Stimulated activated naive B cell treated with anti-CD40 and anti-IgM and Interleukin-4, amounts not matched to agents 10 μg/mL and 1 μg/mL and 100 μg/mL, for 72 hours (primary cell): ENCODE results near the gene CNKSR1.

Experiments
- ATAC-seq, 2 donors: fragments of 150-1000 bp; cut with Tn5 transposase; replicated peaks; 2 replicates each; pipeline ENCODE4 v1.10.0; 2021; ENCODE audit warnings: moderate library complexity in 1 of 2
- DNase-seq: peaks from one replicate; pipeline ENCODE4 v3.0.0; 2021
- H3K27ac Mint-ChIP-seq: one replicate; pipeline ENCODE4 v1.8.0; 2022; ENCODE audit warnings: mild to moderate bottlenecking, mixed read lengths
- H3K27me3 Mint-ChIP-seq, 2 donors: one replicate each; pipeline ENCODE4 v1.8.0; 2022; ENCODE audit warnings: mixed read lengths in 2 of 2
- H3K36me3 Mint-ChIP-seq, 2 donors: one replicate each; pipeline ENCODE4 v1.8.0; 2022; ENCODE audit warnings: mixed read lengths in 2 of 2, mild to moderate bottlenecking in 1 of 2
- H3K4me1 Mint-ChIP-seq, 2 donors: one replicate each; pipeline ENCODE4 v1.8.0; 2022; ENCODE audit warnings: mixed read lengths in 2 of 2, mild to moderate bottlenecking in 1 of 2
- H3K4me3 Mint-ChIP-seq, 2 donors: one replicate each; pipeline ENCODE4 v1.8.0; 2022; ENCODE audit warnings: mild to moderate bottlenecking in 2 of 2, mixed read lengths in 2 of 2, moderate library complexity in 1 of 2
- H3K9me3 Mint-ChIP-seq, 2 donors: one replicate each; pipeline ENCODE4 v1.8.0; 2022; ENCODE audit warnings: mixed read lengths in 2 of 2, mild to moderate bottlenecking in 1 of 2

The CNKSR1 gene

GRCh38 chr1:26177182-26177684 lies at the start of gene CNKSR1:
Gene CNKSR1, plus strand, starts transcription at chr1:26177491. Its CDS starts 57 bp downstream, at chr1:26177548.
- Mint-ChIP-seq H3K4me3 (peak within 1 kb of the TSS in 1 of 2 donors; percentile 45), H3K27ac (peak within 1 kb of the TSS; percentile 7), H3K9me3 (no peaks in the 10 kb centered on the region), H3K27me3 (no peaks in the 10 kb centered on the region), H3K4me1 (peaks cover 1 to 5% of the 10 kb centered on the region in 2 donors), H3K36me3 (peaks cover 0 to 4% of the 10 kb centered on the region in 2 donors)
- ATAC-seq, result no peak
- no peak for DNase-seq

GRCh38 chr1:26129778-26130177 lies 47.5 kb upstream of the CNKSR1 start:
- Mint-ChIP-seq H3K27ac (no peak overlapping the region), H3K4me1 (peaks cover 15 to 19% of the 10 kb centered on the region in 2 donors), H3K9me3 (peaks cover 0 to 2% of the 10 kb centered on the region in 2 donors), H3K36me3 (peaks cover 0 to 3% of the 10 kb centered on the region in 2 donors), H3K27me3 (peaks cover 6 to 10% of the 10 kb centered on the region in 2 donors), H3K4me3 (no peak overlapping the region)
- DNase-seq (no peak), ATAC-seq (no peak)

- DNase-seq, result no peak
- Mint-ChIP-seq H3K27me3 (peaks cover 6 to 10% of the 10 kb centered on the region in 2 donors), H3K4me3 (no peak overlapping the region), H3K9me3 (peaks cover 0 to 4% of the 10 kb centered on the region in 2 donors), H3K27ac (no peak overlapping the region), H3K4me1 (peaks cover 15 to 19% of the 10 kb centered on the region in 2 donors), H3K36me3 (peaks cover 0 to 4% of the 10 kb centered on the region in 2 donors)
- ATAC-seq, result no peak
These were observed 46.6 kb upstream of the CNKSR1 start for GRCh38 chr1:26130695-26131094.

GRCh38 chr1:26132128-26132833 lies 45.0 kb upstream of the CNKSR1 start:
- H3K36me3 Mint-ChIP-seq, result peaks cover 0 to 4% of the 10 kb centered on the region in 2 donors
- H3K4me3 Mint-ChIP-seq, result no peak overlapping the region
- H3K27me3 Mint-ChIP-seq, result peaks cover 6 to 10% of the 10 kb centered on the region in 2 donors
- ATAC-seq, result no peak
- H3K9me3 Mint-ChIP-seq, result peaks cover 0 to 4% of the 10 kb centered on the region in 2 donors
- no peak overlapping the region for H3K27ac Mint-ChIP-seq
- DNase-seq, result no peak
- peaks cover 8% of the 10 kb centered on the region in 2 donors for H3K4me1 Mint-ChIP-seq

- ATAC-seq (no peak), DNase-seq (no peak)
- Mint-ChIP-seq H3K36me3 (peaks cover 0 to 4% of the 10 kb centered on the region in 2 donors), H3K4me3 (no peak overlapping the region), H3K27me3 (peaks cover 3 to 10% of the 10 kb centered on the region in 2 donors), H3K9me3 (peaks cover 0 to 4% of the 10 kb centered on the region in 2 donors), H3K4me1 (peaks cover 3% of the 10 kb centered on the region in 2 donors), H3K27ac (no peak overlapping the region)
These were observed 44.5 kb upstream of the CNKSR1 start for GRCh38 chr1:26132834-26133167.

- H3K27me3 Mint-ChIP-seq, result peaks cover 0 to 10% of the 10 kb centered on the region in 2 donors
- no peak overlapping the region for H3K27ac Mint-ChIP-seq
- H3K4me3 Mint-ChIP-seq, result no peak overlapping the region
- H3K36me3 Mint-ChIP-seq, result peaks cover 0 to 4% of the 10 kb centered on the region in 2 donors
- peaks cover 0 to 4% of the 10 kb centered on the region in 2 donors for H3K9me3 Mint-ChIP-seq
- DNase-seq (no peak), ATAC-seq (no peak)
- H3K4me1 Mint-ChIP-seq, result no peaks in the 10 kb centered on the region
These were observed 42.8 kb upstream of the CNKSR1 start for GRCh38 chr1:26134466-26134865.

GRCh38 chr1:26138974-26139558 lies 38.2 kb upstream of the CNKSR1 start:
- Mint-ChIP-seq H3K9me3 (peaks cover 0 to 4% of the 10 kb centered on the region in 2 donors), H3K27ac (no peak overlapping the region), H3K36me3 (peaks cover 0 to 2% of the 10 kb centered on the region in 2 donors), H3K4me3 (no peak overlapping the region), H3K4me1 (no peaks in the 10 kb centered on the region), H3K27me3 (no peaks in the 10 kb centered on the region)
- DNase-seq, result no peak
- ATAC-seq, result no peak

- Mint-ChIP-seq H3K27ac (no peak overlapping the region), H3K4me1 (peaks cover 0 to 2% of the 10 kb centered on the region in 2 donors), H3K36me3 (no peaks in the 10 kb centered on the region), H3K4me3 (no peak overlapping the region), H3K27me3 (peaks cover 0 to 5% of the 10 kb centered on the region in 2 donors), H3K9me3 (no peaks in the 10 kb centered on the region)
- ATAC-seq (no peak), DNase-seq (no peak)
These were observed 35.1 kb upstream of the CNKSR1 start for GRCh38 chr1:26142159-26142558.

- Mint-ChIP-seq H3K4me1 (peaks cover 0 to 2% of the 10 kb centered on the region in 2 donors), H3K9me3 (no peaks in the 10 kb centered on the region), H3K27ac (no peak overlapping the region), H3K27me3 (peaks cover 4 to 11% of the 10 kb centered on the region in 2 donors), H3K36me3 (no peaks in the 10 kb centered on the region), H3K4me3 (no peak overlapping the region)
- peak; percentile 47 for DNase-seq
- ATAC-seq, result peak; percentile 67 to 83
These were observed 32.0 kb upstream of the CNKSR1 start for GRCh38 chr1:26145041-26145959.

GRCh38 chr1:26145960-26146294 lies 31.4 kb upstream of the CNKSR1 start:
- Mint-ChIP-seq H3K36me3 (no peaks in the 10 kb centered on the region), H3K27me3 (peaks cover 4 to 11% of the 10 kb centered on the region in 2 donors), H3K27ac (no peak overlapping the region), H3K4me3 (no peak overlapping the region), H3K9me3 (no peaks in the 10 kb centered on the region), H3K4me1 (peaks cover 0 to 2% of the 10 kb centered on the region in 2 donors)
- no peak for DNase-seq
- ATAC-seq, result no peak

GRCh38 chr1:26148887-26149286 lies 28.4 kb upstream of the CNKSR1 start:
- H3K9me3 Mint-ChIP-seq, result no peaks in the 10 kb centered on the region
- ATAC-seq (no peak), DNase-seq (no peak)
- H3K36me3 Mint-ChIP-seq, result no peaks in the 10 kb centered on the region
- H3K4me1 Mint-ChIP-seq, result peaks cover 0 to 2% of the 10 kb centered on the region in 2 donors
- H3K4me3 Mint-ChIP-seq, result no peak overlapping the region
- peaks cover 4 to 13% of the 10 kb centered on the region in 2 donors for H3K27me3 Mint-ChIP-seq
- no peak overlapping the region for H3K27ac Mint-ChIP-seq

- DNase-seq (no peak), ATAC-seq (no peak)
- H3K4me3 Mint-ChIP-seq, result no peak overlapping the region
- H3K27me3 Mint-ChIP-seq, result peaks cover 32 to 45% of the 10 kb centered on the region in 2 donors
- H3K4me1 Mint-ChIP-seq, result peaks cover 0 to 6% of the 10 kb centered on the region in 2 donors
- H3K9me3 Mint-ChIP-seq, result no peaks in the 10 kb centered on the region
- H3K27ac Mint-ChIP-seq, result no peak overlapping the region
- H3K36me3 Mint-ChIP-seq, result no peaks in the 10 kb centered on the region
These were observed 23.2 kb upstream of the CNKSR1 start for GRCh38 chr1:26153966-26154532.

- no peak for ATAC-seq
- Mint-ChIP-seq H3K36me3 (no peaks in the 10 kb centered on the region), H3K27ac (no peak overlapping the region), H3K4me1 (peaks cover 0 to 6% of the 10 kb centered on the region in 2 donors), H3K9me3 (no peaks in the 10 kb centered on the region), H3K27me3 (peaks cover 33 to 52% of the 10 kb centered on the region in 2 donors), H3K4me3 (no peak overlapping the region)
- DNase-seq, result no peak
These were observed 22.5 kb upstream of the CNKSR1 start for GRCh38 chr1:26154750-26155149.
